NB4 (cell line): Measurements from ENCODE around the gene MXI1.

Experiments used
- DNase-seq: peaks from one replicate; pipeline ENCODE4 v3.0.0; 2010; ENCODE audit warnings: low read depth
- H3K4me3 ChIP-seq: one replicate; pipeline ENCODE4 v1.5.1; 2011; ENCODE audit warnings: mild to moderate bottlenecking, low read depth, low read length, moderate library complexity
- CTCF ChIP-seq: IDR thresholded peaks from one replicate; pipeline ENCODE4 v1.5.1; 2012; ENCODE audit warnings: low read depth, low read length
- MAX ChIP-seq: IDR thresholded peaks from 2 replicates; pipeline ENCODE4 v1.6.1; 2011; ENCODE audit warnings: low read depth, low read length
- MYC ChIP-seq: IDR thresholded peaks from 2 replicates; pipeline ENCODE4 v1.6.1; 2011; ENCODE audit warnings: low read depth, low read length
- POLR2A ChIP-seq: IDR thresholded peaks from 2 replicates; pipeline ENCODE4 v1.6.1; 2011; ENCODE audit warnings: mild to moderate bottlenecking; ENCODE audit not compliant: insufficient read length; ENCODE audit errors: extremely low read depth

The MXI1 gene

GRCh38 chr10:110233846-110234245, 26.4 kb downstream of the MXI1 start:
- TF ChIP-seq MAX (no peak), CTCF (no peak), POLR2A (no peak), MYC (no peak)
- no peak overlapping the region for H3K4me3 ChIP-seq
- DNase-seq: no peak

- no peak overlapping the region for H3K4me3 ChIP-seq
- TF ChIP-seq MYC: no peak
- no peak for TF ChIP-seq CTCF
- no peak for TF ChIP-seq MAX
- no peak for TF ChIP-seq POLR2A
- no peak for DNase-seq
Measured at GRCh38 chr10:110237894-110238480, 30.6 kb downstream of the MXI1 start.

GRCh38 chr10:110239892-110240291, 32.5 kb downstream of the MXI1 start:
- no peak for DNase-seq
- H3K4me3 ChIP-seq: no peak overlapping the region
- TF ChIP-seq CTCF (no peak), POLR2A (no peak), MAX (no peak), MYC (no peak)

- H3K4me3 ChIP-seq: no peak overlapping the region
- TF ChIP-seq POLR2A (no peak), MAX (no peak), CTCF (no peak), MYC (no peak)
Measured at GRCh38 chr10:110241407-110241806, 34.0 kb downstream of the MXI1 start.

GRCh38 chr10:110241841-110242240, 34.4 kb downstream of the MXI1 start:
- no peak for TF ChIP-seq MAX
- no peak for TF ChIP-seq POLR2A
- no peak for TF ChIP-seq MYC
- no peak for TF ChIP-seq CTCF
- no peak for DNase-seq
- H3K4me3 ChIP-seq: no peak overlapping the region

More at GRCh38 chr10:110241407-110241806, 34.0 kb downstream of the MXI1 start:
- no peak for DNase-seq
